HuH-7.5 (cell line): ENCODE measurements around the gene TH.

ENCODE experiments used
- DNase-seq: peaks from one replicate; pipeline ENCODE4 v3.0.0; 2011; ENCODE audit warnings: low spot score

Gene TH

DNA sequence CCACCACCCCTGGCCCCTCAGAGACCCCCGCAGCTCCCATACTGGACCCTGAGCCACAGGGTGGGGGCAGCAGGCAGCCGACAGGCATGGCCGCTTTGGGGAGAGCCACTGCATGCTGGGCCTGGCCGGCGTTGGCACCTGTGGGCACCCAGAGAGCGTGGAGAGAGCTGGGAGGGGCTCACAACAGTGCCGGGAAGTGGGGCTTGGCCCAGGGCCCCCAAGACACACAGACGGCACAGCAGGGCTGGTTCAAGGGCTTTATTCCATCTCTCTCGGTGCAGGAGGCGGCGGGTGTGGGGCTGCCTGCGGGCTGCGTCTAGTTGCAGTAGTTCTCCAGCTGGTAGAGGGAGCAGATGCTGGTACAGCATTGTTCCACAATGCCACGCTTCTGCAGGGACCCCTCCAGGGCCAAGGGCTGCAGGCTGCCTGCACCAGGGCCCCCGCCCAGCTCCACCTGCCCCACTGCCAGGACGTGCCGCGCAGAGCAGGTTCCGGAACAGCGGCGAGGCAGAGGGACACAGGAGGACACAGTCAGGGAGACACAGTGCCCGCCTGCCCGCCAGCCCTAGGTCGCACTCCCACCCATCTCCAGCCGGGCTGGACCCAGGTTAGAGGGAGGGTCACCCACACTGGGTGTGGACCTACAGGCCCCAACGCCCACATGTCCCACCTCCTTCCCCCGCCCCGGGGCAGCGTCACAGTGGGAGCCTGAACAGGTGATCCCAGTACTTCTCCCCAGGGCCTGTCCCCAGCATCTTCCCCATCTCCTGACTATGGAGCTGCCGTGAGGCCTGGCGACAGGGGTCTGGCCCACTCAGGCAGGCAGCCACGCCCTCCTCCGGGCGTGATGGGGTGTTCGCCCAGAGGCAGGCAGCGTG, 11.8 kb downstream of the TH start:
- no peak for DNase-seq

DNA sequence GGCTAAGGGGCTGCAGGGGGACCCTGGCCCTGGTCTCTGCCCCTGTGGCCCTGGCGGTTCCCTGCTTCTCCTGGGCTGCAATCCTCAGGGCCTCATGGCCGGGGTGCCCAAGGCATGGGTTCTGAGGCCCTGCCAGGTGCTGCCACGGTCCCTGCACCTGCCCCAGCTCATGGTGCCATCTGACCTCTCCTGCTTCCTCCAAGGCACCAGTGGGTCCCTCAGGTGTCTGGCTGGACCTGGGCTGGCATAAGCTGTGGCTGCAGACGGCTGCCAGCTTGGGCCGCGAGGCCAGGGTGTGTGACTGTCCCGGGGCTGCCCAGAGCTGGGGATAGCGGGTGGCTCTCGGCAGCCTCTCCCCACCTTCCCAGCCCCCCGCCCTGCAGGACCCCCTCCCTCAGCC, 12.6 kb downstream of the TH start:
- DNase-seq: no peak

DNA sequence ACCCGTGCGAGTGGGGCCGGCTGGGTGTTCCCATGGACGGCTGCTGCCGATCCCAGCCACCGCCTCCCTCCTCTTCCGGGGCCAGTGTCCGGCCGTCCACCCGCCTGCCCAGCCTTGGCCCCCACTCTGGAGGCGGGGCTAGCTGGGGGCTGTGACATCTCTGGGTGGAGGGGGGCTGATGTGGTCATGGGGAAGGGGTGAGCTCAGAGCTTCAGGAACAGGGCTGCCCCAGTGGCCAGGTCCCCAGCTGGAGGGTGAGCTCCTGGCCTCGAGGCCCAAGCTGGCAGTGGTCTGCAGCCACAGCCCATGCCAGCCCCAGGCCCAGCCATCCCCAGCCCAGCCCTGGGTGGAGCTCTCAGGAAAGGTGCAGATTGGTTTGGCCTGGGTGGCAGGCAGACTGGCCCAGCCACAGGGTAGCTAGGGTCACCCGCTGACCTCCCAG, 13.3 kb downstream of the TH start:
- DNase-seq: no peak

DNA sequence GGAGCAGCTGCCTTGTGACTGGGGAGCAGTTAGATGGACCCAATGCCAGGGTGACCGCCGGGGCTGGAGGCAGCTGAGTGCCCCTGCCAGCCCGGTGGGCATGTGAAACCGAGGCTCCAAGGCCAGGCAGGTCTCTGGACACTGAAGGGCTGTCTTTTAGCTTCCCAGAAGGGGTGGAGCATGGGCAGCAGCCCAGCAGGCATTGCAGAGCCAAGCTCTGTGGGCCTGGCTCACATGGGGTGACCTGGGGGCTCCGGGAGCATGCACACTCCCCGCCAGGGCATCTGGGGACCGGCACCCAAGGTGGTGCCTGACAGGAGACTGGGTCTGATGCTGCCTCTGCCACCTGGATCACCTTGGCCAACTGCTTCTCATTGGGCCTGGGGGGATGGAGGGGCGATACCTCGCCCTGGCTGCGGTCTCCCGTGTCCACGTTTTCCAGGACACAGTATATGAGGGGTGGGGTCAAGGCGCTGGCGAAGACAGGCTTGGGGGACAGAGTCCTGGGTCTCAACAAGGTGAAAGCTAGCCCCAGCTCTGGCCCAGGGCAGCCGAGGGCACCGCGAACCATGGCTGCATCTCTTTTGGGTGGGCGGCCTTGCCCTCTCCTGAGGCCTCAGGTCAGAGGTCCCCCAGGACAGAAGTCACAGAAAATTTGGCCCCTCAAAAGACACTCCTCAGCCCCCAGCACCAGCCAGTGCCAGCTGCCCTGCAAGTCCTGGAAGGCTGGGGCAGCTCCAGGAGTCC, 14.1 kb downstream of the TH start:
- DNase-seq: no peak

DNA sequence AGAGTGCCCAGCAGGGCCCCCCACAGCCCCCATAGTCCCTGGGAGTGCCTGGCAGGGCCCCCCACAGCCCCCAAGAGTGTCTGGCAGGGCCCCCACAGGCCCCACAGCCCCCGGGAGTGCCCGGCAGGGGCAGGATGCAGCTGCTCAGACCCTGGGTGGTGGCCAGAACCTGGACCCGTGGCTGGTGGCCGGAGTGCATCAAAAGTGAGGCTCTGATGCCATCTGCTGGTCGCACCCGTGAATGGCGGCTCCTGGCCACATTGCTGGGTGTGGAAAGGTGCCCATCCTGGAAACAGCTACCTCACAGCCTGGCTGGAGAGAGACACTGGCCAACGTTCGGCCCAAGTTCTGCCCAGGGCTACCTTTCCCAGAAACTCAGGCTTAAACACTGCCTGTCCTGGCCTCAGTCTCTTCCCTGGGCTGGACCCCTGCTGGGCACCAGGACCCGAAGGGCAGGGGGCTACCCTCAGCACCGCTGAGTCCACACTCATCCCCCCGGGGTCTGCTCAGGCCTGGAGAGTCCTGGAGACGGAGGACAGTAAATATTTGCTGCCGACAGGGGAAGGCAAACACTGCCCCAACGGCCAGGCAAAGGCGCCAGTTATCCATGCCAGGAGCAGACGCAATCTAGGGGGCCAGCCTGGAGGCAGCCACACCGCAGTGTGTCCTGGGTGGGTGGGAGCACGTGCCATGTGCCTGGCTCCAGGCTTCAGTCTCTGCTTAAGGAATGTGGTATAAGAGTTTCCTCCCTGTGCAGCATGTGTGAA, 15.0 kb downstream of the TH start:
- DNase-seq: peak; percentile 92

DNA sequence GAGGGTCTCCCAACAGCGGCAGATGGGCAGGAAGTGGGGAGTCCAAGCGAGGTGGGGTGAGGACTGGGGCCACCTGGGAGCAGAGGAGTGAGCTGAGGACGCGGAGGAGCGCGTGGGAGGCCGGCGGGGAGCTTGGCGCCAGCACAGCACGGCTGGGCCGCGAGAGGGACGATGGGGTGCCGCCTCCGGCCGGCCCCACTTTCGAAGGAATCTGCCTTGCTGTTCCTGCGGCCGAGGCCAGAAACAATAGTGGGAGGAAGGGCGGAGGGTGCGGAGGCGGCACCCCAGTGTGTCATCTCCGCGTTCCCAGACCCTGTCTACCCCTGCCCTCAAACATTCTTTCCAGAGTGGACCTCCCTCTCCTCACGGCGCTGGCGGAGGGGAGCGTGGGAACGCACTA, 16.1 kb downstream of the TH start:
- no peak for DNase-seq

DNA sequence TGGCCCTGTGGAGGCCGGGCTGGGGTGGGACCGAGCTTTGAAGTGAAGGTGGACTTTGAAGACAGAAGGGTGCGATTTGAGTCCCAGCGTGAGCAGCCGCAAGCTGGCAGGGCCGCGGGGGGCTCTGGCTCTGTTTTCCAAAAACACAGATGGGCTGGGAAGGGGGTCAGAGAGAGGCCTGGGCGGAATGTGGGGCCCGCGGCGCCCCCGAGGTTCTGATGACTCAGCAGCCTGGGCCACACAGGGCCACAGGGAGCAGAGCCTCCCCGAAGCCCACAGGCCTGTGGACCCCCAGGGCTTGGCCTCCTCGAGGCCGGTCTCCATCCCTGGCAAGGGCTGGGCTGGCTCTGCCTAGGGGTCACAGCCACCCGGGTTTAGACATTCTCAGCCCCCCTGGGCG, 16.7 kb downstream of the TH start:
- no peak for DNase-seq

DNA sequence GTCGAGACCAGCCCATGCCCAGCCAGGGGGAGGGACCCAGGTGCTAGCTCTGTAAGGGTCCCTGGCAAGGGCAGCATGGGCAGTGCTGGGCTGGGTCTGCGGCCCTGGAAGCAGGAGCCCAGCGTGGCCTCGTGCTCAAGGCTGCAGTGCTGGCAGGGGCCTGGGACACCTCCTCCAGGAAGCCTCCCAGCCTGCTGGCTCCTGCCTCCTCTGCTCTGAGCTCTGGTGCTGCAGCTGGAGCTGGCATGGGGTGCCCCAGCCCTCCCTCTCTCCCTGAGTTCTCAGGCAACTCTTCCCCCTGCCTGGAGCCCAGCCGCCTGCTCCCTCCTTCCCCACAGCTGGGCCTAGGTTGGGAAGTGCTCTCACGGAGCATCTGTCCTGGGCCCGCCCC, 17.4 kb downstream of the TH start:
- DNase-seq: no peak

DNA sequence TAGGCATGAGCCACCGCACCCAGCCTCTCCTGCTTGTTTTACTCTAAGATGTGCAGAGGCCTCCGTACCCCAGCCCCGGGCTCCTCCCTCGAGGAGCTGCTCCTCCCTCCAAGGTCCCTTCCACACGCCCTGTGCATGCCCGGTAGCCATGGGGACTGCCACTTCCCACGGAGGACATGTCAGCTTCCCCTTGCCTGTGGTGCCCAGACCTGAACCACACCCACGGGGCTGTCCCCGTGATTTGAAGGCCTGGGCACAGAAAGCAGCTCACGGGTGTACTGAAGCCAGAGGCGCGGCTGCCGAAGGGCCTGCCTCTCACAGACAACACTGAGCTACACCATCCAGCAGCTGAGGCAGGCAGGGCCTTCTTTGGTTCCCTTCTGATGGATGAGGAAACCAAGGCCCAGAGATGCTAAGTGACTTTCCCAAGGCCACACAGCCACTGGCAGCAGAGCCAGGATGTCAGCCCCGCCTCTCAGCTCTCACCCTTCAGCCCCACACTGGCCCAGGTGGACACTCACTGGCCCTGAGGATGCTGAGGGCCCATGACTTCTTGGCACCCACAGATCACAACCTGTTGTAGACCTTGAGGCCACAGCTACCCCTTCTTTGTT, 17.9 kb downstream of the TH start:
- DNase-seq: no peak

DNA sequence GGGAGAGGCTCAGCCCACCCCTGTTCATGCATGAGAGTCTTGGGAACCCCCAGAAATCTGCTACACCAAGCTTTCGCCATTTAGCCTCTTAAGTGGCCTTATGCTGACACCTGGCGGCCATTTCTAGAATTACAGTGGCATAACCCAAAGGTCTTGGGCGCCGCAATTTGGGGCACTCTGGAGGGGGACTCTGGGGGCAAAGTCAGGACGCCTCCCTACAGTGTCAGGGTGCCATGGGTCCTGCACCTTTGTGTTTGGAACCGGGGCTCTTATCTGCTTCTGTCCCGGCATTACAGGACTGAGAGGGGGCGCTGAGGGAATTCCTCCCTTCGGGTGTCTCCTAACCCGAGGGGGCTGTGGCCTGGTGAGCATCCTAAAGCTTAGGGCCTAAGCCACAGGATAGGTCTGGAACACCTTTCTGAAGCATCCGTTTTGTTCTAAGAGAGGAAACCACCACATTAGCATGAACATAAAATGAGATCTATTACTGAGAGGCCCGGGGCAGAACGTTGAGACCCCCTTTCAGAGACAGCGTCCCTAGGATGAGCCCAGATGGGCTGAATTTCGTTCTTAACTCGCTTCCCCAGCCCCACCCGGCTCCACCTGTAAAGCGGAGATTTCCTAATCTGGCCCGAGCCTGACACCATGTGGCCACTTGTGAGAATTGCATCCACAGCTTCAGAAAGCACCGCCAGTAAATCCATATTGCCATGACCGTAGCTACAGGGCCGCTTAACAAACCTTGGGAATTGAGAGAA, 19.9 kb downstream of the TH start:
- DNase-seq: peak; percentile 96

DNA sequence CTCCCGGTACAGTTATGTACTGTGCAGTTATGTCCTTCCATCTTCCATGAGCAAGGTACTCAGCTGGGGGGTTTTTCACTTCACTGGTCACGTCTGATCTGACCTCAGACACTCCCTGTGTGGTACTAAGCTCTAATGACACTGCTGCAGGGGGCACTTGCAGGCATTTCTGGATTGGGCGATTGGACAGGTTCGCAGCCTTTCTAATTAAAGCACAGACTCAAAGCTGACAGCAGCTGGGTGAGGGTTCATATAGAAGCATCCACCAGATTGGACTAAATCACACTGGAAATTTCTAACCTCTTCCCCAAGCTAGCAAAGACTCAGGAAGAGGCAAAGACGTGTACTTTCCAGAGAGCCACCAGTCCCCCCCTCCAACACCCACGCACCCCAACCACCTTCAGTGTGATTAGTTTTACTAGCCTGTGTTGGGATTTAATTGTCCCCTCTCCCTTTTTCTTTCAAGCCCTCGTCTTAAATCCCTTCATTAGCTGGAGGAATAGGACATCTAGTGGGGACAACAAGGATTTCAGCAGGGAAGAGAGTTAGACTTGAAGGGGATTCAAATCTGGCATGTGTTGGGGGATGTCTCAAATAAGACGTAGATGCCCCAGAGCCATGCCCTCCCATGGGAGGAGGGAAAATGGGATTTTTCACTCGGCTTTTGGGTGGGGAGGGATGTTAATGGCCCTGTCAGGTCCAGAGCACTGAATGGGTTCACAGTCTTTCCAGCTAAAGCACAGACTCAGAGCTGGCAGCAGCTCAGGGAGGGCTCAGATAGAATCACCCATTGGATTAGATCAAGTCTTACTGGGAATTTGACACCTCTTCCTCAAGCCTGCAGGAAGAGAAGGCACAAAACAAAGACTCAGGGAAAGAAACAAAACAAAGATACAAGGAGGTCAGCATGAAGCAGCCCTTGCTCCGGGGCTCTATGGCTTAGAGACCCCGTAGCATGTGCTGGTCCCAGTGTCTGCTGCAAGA, 21.5 kb downstream of the TH start:
- peak; percentile 62 for DNase-seq

DNA sequence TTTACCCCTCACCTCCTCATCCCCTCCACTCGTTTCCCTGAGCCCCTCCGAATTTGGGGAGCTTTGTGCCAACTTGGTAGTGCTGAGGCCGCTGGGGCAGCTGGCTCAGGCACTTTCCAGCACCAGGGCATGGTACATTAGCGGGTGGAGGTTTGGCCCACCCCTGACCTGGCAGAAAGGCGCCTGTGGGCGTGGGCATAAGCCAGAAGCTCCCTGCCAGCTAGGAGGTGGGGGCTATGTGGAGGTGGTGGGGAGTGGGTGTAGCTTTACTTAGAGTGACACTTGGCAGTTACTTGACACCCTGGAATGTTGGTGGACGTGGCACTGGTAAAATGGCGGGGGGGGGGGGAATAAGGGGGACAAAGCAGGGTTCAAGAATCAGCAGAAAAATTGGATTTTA, 22.2 kb downstream of the TH start:
- no peak for DNase-seq

DNA sequence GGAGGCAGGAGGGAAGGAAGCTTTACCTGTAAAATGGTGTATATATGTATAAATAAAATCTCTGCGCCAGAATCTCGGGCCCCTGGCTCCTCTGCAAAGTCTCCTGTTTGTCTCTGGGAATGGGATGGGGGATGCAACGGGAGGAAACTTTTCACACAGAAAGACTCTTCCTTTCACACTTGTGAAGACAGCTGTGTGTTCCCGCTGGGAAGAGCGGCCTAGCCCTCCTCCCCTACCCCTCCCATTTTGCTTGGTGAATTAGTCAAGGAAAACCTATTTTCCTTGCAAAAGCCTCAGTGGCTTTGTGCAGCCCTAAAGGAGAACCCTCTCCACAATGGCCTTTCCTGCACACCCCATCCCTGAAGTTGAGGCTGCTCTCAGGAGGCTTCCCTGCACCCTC, 23.0 kb downstream of the TH start:
- DNase-seq: no peak

DNA sequence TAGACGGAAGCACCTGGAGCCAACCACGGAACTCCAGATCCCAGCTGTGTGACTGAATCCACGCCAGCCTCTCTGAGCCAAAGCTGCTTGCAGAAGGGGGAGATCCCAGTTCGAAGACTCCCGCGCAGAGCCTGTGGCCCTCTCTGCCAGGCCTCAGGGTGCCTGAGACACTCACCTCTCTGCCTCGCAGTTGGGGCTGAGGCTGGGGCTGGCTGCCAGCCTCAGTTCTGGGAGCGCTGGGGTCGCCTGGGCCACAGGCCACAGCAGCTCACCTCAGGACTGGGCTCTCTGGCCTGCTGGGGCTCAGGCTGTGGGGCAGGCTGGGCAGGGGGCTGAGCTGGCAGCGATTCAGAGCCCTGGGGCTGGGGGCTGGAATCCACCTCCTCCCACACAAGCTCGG, 24.2 kb downstream of the TH start:
- DNase-seq: no peak

DNA sequence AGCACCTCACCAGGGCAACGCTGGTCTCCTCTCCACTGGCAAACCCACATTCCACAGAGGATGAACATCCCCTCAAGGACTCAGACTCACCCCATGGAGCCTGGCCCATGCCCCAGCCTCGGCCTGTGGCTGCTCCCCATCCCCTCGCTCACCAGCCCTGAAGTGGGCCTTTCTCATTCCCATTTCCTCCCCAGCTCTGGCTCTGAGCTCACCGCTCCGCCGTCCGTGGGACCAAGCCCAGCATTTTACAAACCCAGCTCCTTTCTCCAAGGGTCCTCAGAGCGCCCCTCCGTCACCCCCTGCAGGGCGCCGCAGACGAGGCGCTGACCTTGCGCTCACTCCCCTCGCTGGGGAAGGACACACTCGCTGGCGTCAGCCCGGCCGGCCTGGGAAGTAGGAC, 25.6 kb downstream of the TH start:
- no peak for DNase-seq

DNA sequence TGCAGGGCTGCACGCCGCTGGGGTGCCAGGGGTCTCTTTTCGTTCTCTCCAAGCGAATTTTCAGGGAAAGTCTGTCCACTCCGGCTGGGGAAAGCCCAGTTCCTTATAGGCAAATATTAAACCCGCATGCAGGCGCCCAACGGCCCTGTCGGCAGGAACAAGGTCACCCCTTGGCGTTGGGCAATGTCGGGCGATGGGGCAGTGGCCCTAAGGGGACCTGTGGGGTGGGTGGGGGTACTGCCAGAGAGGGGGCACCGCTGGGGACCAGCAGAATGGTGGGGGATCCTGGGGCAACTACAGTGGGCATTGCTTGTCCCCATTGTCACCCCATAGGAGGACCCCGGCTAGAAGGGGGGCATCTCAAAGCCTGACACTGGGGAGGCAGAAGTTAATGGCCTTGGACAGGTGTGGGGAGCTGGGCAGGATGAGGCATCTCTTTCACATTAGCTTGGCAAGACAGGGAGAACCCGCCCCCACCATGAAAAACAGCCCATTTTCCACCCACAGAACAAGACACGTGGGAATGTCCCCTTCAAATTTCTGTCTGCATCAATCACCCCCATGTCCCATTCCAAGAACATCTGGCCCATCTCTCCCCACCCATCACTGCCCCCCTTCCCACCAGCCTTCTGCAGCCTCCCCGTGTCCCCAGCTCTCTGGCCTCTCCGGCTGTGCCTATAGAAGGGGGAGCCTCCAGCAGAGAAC, 26.9 kb downstream of the TH start:
- no peak for DNase-seq

DNA sequence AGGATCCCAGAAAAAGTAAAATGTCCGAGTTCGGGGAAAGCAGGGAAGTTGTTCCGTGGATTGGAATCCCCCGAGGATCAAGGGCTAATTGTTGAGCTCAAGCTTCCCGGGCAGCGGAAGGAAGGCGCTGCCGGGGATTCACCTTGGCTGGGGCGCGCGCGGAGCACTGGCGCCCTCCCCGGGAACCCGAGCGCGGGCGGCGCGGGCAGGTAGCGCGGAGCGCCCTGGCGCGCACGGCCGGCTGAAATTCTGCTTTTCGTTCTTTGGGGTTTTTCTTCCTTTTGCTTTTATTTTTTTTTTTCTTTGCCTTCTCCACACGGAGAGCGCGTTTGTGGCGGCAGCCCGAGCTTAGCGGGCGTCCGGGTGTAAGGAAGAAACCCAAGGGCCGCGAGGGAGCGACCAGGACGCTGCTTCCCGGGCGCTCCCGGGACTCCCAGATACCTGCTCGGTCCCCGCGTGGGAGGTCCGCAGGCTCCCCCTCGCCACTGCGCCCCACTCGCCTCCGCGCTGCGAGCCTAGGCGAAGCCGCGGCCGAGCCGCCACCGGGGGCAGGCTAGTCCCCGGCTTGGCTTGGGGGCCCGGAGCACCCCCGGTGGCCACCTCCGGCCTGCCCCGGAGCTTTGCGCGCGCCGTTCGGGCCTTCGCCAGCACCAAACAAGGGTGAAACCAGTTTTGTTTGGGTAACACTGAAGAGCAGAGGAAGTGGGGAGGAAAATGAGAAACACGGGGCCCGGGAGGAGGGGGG, 27.6 kb downstream of the TH start:
- DNase-seq: no peak

DNA sequence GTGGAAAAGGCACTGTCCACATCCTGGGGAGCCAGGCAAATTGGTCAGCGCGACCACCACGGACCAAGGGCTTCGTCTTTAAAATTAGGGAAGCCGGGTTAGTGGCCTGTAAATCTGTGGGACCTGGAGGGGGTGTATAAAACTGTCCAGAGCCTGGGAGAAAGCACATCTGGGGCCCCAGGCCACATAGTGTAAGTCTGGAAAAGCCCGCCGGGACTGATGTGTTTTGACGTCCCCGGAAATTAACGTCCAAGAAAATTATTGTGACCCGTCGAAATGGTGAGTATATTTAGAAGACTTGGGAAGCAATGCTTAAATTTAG, 28.2 kb downstream of the TH start:
- no peak for DNase-seq

DNA sequence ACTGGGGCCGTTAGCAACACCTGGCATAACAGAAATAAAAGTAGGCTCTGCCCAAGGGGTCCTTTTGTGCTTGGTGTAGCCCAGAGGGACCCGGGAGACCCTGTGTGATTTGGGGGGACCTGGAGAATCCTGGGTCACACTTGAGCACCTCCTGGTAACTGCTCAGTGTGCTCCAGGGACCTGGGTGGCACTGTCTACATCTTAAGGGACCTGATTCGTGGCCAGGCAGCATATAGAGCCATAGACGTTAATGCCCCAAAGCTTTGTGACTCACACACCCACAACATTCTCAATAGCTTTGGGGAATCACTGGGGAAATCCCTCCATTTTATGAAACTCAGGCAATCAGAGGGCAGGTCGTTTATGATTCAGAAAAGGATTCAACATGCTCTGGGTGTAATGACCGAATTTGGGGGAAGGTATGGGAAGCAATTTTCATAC, 28.8 kb downstream of the TH start:
- no peak for DNase-seq
